Uterus (tissue), 2 donors: ENCODE measurements around the gene PEX10.

ENCODE experiments used
- CTCF ChIP-seq, 4 experiments: fragments of 200-600 bp in 2 of 4; fragments of 450-650 bp in 2 of 4; sonication (generic) in 2 of 4; IDR thresholded peaks; one replicate each; pipeline ENCODE4 v1.5.1; 2016 to 2019; ENCODE audit warnings: antibody characterized with exemption in 4 of 4, mild to moderate bottlenecking in 2 of 4, moderate library complexity in 1 of 4
- POLR2A ChIP-seq, 2 donors: fragments of 450-650 bp; IDR thresholded peaks; one replicate each; pipeline ENCODE4 v1.6.1; 2016; ENCODE audit warnings: antibody characterized with exemption in 2 of 2, mild to moderate bottlenecking in 1 of 2, moderate library complexity in 1 of 2

- no peak for TF ChIP-seq CTCF (IDR thresholded peaks at IDR 0.05)
- no peak for TF ChIP-seq POLR2A (IDR thresholded peaks at IDR 0.05)
Measured at GRCh38 chr1:2394761-2395160, 17.6 kb downstream of the PEX10 start.
